Suprapubic skin (tissue), 4 donors: ENCODE data around the gene ENPEP.

Source experiments
- POLR2A ChIP-seq, 2 donors: fragments of 450-650 bp; IDR thresholded peaks; one replicate each; pipeline ENCODE4 v1.6.1; 2017; ENCODE audit warnings: antibody characterized with exemption in 2 of 2, mild to moderate bottlenecking in 2 of 2, moderate library complexity in 2 of 2
- POLR2AphosphoS5 ChIP-seq, 3 donors: sonication (generic); formaldehyde crosslinking; IDR thresholded peaks; one replicate each; pipeline ENCODE4 v1.6.1; 2017; ENCODE audit warnings: antibody characterized with exemption in 3 of 3
- TF ChIP-seq, protein P1 (sequence below), 2 donors: fragments of 200-600 bp in 1 of 2; fragments of 450-650 bp in 1 of 2; sonication (generic) in 1 of 2; IDR thresholded peaks; one replicate each; pipeline ENCODE4 v1.5.1; 2016 to 2019; ENCODE audit warnings: antibody characterized with exemption in 2 of 2, mild to moderate bottlenecking in 1 of 2, moderate library complexity in 1 of 2

GRCh38 chr4:110489901-110490508, 14.1 kb downstream of the ENPEP start:
- TF ChIP-seq POLR2A (IDR thresholded peaks at IDR 0.05) (no peak), POLR2AphosphoS5 (IDR thresholded peaks at IDR 0.05) (no peak)
- TF ChIP-seq, protein P1, sequence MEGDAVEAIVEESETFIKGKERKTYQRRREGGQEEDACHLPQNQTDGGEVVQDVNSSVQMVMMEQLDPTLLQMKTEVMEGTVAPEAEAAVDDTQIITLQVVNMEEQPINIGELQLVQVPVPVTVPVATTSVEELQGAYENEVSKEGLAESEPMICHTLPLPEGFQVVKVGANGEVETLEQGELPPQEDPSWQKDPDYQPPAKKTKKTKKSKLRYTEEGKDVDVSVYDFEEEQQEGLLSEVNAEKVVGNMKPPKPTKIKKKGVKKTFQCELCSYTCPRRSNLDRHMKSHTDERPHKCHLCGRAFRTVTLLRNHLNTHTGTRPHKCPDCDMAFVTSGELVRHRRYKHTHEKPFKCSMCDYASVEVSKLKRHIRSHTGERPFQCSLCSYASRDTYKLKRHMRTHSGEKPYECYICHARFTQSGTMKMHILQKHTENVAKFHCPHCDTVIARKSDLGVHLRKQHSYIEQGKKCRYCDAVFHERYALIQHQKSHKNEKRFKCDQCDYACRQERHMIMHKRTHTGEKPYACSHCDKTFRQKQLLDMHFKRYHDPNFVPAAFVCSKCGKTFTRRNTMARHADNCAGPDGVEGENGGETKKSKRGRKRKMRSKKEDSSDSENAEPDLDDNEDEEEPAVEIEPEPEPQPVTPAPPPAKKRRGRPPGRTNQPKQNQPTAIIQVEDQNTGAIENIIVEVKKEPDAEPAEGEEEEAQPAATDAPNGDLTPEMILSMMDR (IDR thresholded peaks at IDR 0.05) = no peak
